HEK293T (cell line): Measurements from ENCODE around the gene PRKACB.

ENCODE experiments used
- ARNT ChIP-seq: fragments of 450-650 bp; IDR thresholded peaks from 2 replicates; pipeline ENCODE4 v1.6.1; 2017; ENCODE audit warnings: mild to moderate bottlenecking
- BHLHE40 ChIP-seq: fragments of 450-650 bp; IDR thresholded peaks from 2 replicates; pipeline ENCODE4 v1.6.1; 2016; ENCODE audit warnings: mild to moderate bottlenecking, moderate library complexity, borderline replicate concordance
- FOXA1 ChIP-seq: fragments of 450-650 bp; IDR thresholded peaks from 2 replicates; pipeline ENCODE4 v1.6.1; 2016; ENCODE audit warnings: mild to moderate bottlenecking
- FOXK2 ChIP-seq: fragments of 450-650 bp; IDR thresholded peaks from 2 replicates; pipeline ENCODE4 v1.6.1; 2016; ENCODE audit warnings: mild to moderate bottlenecking
- FOXM1 ChIP-seq: fragments of 450-650 bp; IDR thresholded peaks from 2 replicates; pipeline ENCODE4 v1.6.1; 2017; ENCODE audit warnings: mild to moderate bottlenecking, borderline replicate concordance
- L3MBTL2 ChIP-seq: fragments of 450-650 bp; conservative IDR thresholded peaks from 2 replicates; pipeline ENCODE4 v1.6.1; 2016; ENCODE audit warnings: mild to moderate bottlenecking
- NFRKB ChIP-seq: fragments of 450-650 bp; IDR thresholded peaks from 2 replicates; pipeline ENCODE4 v1.6.1; 2016; ENCODE audit warnings: mild to moderate bottlenecking, moderate library complexity
- PKNOX1 ChIP-seq: fragments of 450-650 bp; IDR thresholded peaks from 2 replicates; pipeline ENCODE4 v1.6.1; 2016
- SP1 ChIP-seq: fragments of 450-650 bp; IDR thresholded peaks from 2 replicates; pipeline ENCODE4 v1.6.1; 2017
- SUZ12 ChIP-seq: fragments of 450-650 bp; IDR thresholded peaks from 2 replicates; pipeline ENCODE4 v1.6.1; 2016; ENCODE audit warnings: mild to moderate bottlenecking
- TARDBP ChIP-seq: fragments of 450-650 bp; IDR thresholded peaks from 2 replicates; pipeline ENCODE4 v1.6.1; 2016
- ZNF384 ChIP-seq: fragments of 450-650 bp; IDR thresholded peaks from 2 replicates; pipeline ENCODE4 v1.6.1; 2016

GRCh38 chr1:84141182-84142003 is 2.7 kb upstream of the PRKACB start:
- TF ChIP-seq TARDBP (no peak), FOXA1 (no peak), FOXM1 (no peak), L3MBTL2 (no peak), BHLHE40 (no peak), SUZ12 (no peak), PKNOX1 (no peak), FOXK2 (no peak), ARNT (no peak), SP1 (no peak), ZNF384 (no peak), NFRKB (no peak)
